Measurements from ENCODE around the gene MFSD12.

Gene MFSD12

GRCh38 chr19:3557461-3558248 is at the start of gene MFSD12:
Gene MFSD12 (minus strand): TSS chr19:3557586. CDS start chr19:3557403, 183 bp downstream.
- DNase-seq: peak; percentile 49 to 95 (median 88)

- peak in 6 of 14 donors; percentile 14 to 55 (median 34) for DNase-seq
Observed at GRCh38 chr19:3606690-3607289, 49.4 kb upstream of the MFSD12 start, which contains the start of gene TBXA2R. Gene TBXA2R (minus strand): TSS chr19:3606875. CDS start chr19:3600634, 6,241 bp downstream.

- no peak for DNase-seq
Observed at GRCh38 chr19:3606174-3606689, 48.8 kb upstream of the MFSD12 start.

- no peak for DNase-seq
Observed at GRCh38 chr19:3605770-3606169, 48.4 kb upstream of the MFSD12 start.

GRCh38 chr19:3605361-3605760 is 48.0 kb upstream of the MFSD12 start:
- DNase-seq: no peak

GRCh38 chr19:3604987-3605343 is 47.6 kb upstream of the MFSD12 start:
- no peak for DNase-seq

- DNase-seq: no peak
Observed at GRCh38 chr19:3604227-3604986, 47.0 kb upstream of the MFSD12 start.

GRCh38 chr19:3603121-3603811 is 45.9 kb upstream of the MFSD12 start:
- no peak for DNase-seq

- DNase-seq: no peak
Observed at GRCh38 chr19:3601021-3601420, 43.6 kb upstream of the MFSD12 start.

- DNase-seq: no peak
Observed at GRCh38 chr19:3599776-3600187, 42.4 kb upstream of the MFSD12 start.

- DNase-seq: no peak
Observed at GRCh38 chr19:3595521-3596061, 38.2 kb upstream of the MFSD12 start.

- DNase-seq: no peak
Observed at GRCh38 chr19:3593156-3593555, 35.8 kb upstream of the MFSD12 start.

GRCh38 chr19:3591876-3592613 is 34.7 kb upstream of the MFSD12 start:
- no peak for DNase-seq

- DNase-seq: no peak
Observed at GRCh38 chr19:3590991-3591659, 33.7 kb upstream of the MFSD12 start.

GRCh38 chr19:3589949-3590348 is 32.6 kb upstream of the MFSD12 start:
- no peak for DNase-seq

GRCh38 chr19:3589439-3589838 is 32.1 kb upstream of the MFSD12 start:
- no peak for DNase-seq

GRCh38 chr19:3586707-3587346 is 29.4 kb upstream of the MFSD12 start:
- no peak for DNase-seq

- no peak for DNase-seq
Observed at GRCh38 chr19:3586127-3586626, 28.8 kb upstream of the MFSD12 start.

- no peak for DNase-seq
Observed at GRCh38 chr19:3585301-3586126, 28.1 kb upstream of the MFSD12 start, which contains the start of gene GIPC3. Gene GIPC3 (plus strand): TSS chr19:3585478. CDS start chr19:3585598, 120 bp downstream.
